Stimulated activated effector memory CD8-positive, alpha-beta T cell treated with anti-CD3 and anti-CD28 coated beads, Interleukin-12 subunit alpha, Interleukin-12 subunit beta, amount 100 ng/mL, for 72 hours (primary cell): ENCODE data around the gene MPO.

Source experiments
- ATAC-seq: fragments of 150-1000 bp; cut with Tn5 transposase; 2 replicates; pipeline ENCODE4 v1.10.0; 2021
- DNase-seq, 2 donors: peaks; one replicate each; pipeline ENCODE4 v3.0.0; 2021 to 2022; ENCODE audit warnings: low spot score in 2 of 2
- H3K27ac Mint-ChIP-seq: one replicate; pipeline ENCODE4 v1.8.0; 2022; ENCODE audit warnings: mild to moderate bottlenecking, mixed read lengths
- H3K36me3 Mint-ChIP-seq: one replicate; pipeline ENCODE4 v1.8.0; 2022; ENCODE audit warnings: mild to moderate bottlenecking, mixed read lengths
- H3K4me1 Mint-ChIP-seq: one replicate; pipeline ENCODE4 v1.8.0; 2022; ENCODE audit warnings: mixed read lengths
- H3K4me3 Mint-ChIP-seq: one replicate; pipeline ENCODE4 v1.8.0; 2022; ENCODE audit warnings: mild to moderate bottlenecking, mixed read lengths
- H3K9me3 Mint-ChIP-seq: one replicate; pipeline ENCODE4 v1.8.0; 2022; ENCODE audit warnings: mixed read lengths

The MPO gene

GRCh38 chr17:58312829-58313228 is 32.1 kb upstream of the MPO start:
- ATAC-seq (no peak), DNase-seq (no peak)
- H3K4me1 Mint-ChIP-seq = peaks cover 11% of the 10 kb centered on the region
- H3K4me3 Mint-ChIP-seq = no peak overlapping the region
- H3K9me3 Mint-ChIP-seq = no peaks in the 10 kb centered on the region
- H3K36me3 Mint-ChIP-seq = peaks cover 47% of the 10 kb centered on the region
- no peak overlapping the region for H3K27ac Mint-ChIP-seq

- H3K9me3 Mint-ChIP-seq = no peaks in the 10 kb centered on the region
- H3K4me3 Mint-ChIP-seq = no peak overlapping the region
Observed at GRCh38 chr17:58312021-58312630, 31.4 kb upstream of the MPO start.

GRCh38 chr17:58311429-58311894 is 30.7 kb upstream of the MPO start:
- ATAC-seq = no peak
- no peaks in the 10 kb centered on the region for H3K9me3 Mint-ChIP-seq
- DNase-seq = peak in 1 of 2 donors; percentile 40
- no peak overlapping the region for H3K4me3 Mint-ChIP-seq
- H3K27ac Mint-ChIP-seq = no peak overlapping the region
- H3K4me1 Mint-ChIP-seq = no peaks in the 10 kb centered on the region
- H3K36me3 Mint-ChIP-seq = peaks cover 37% of the 10 kb centered on the region

More at GRCh38 chr17:58312021-58312630, 31.4 kb upstream of the MPO start:
- Mint-ChIP-seq H3K4me1 (peaks cover 4% of the 10 kb centered on the region), H3K27ac (no peak overlapping the region), H3K36me3 (peaks cover 41% of the 10 kb centered on the region)
- DNase-seq = no peak
- no peak for ATAC-seq

GRCh38 chr17:58310511-58311428 is 30.0 kb upstream of the MPO start:
- Mint-ChIP-seq H3K4me3 (no peak overlapping the region), H3K9me3 (no peaks in the 10 kb centered on the region), H3K27ac (no peak overlapping the region), H3K36me3 (peaks cover 37% of the 10 kb centered on the region), H3K4me1 (no peaks in the 10 kb centered on the region)
- no peak for ATAC-seq
- peak in 1 of 2 donors; percentile 43 for DNase-seq

GRCh38 chr17:58309918-58310259 is 29.2 kb upstream of the MPO start:
- no peak for ATAC-seq
- H3K9me3 Mint-ChIP-seq = no peaks in the 10 kb centered on the region
- H3K4me1 Mint-ChIP-seq = no peaks in the 10 kb centered on the region
- no peak overlapping the region for H3K27ac Mint-ChIP-seq
- peaks cover 29% of the 10 kb centered on the region for H3K36me3 Mint-ChIP-seq
- peak in 1 of 2 donors; percentile 40 for DNase-seq
- no peak overlapping the region for H3K4me3 Mint-ChIP-seq

- H3K9me3 Mint-ChIP-seq = no peaks in the 10 kb centered on the region
- ATAC-seq (no peak), DNase-seq (peak in 1 of 2 donors; percentile 42)
- H3K36me3 Mint-ChIP-seq = peaks cover 23% of the 10 kb centered on the region
- H3K4me1 Mint-ChIP-seq = no peaks in the 10 kb centered on the region
- H3K4me3 Mint-ChIP-seq = no peak overlapping the region
- no peak overlapping the region for H3K27ac Mint-ChIP-seq
Observed at GRCh38 chr17:58308985-58309917, 28.5 kb upstream of the MPO start.

- no peak overlapping the region for H3K4me3 Mint-ChIP-seq
- H3K36me3 Mint-ChIP-seq = peaks cover 14% of the 10 kb centered on the region
- ATAC-seq = no peak
- peak overlapping the region; percentile 56 for H3K27ac Mint-ChIP-seq
- H3K9me3 Mint-ChIP-seq = no peaks in the 10 kb centered on the region
- H3K4me1 Mint-ChIP-seq = no peaks in the 10 kb centered on the region
- DNase-seq = peak in 1 of 2 donors; percentile 47
Observed at GRCh38 chr17:58308173-58308984, 27.6 kb upstream of the MPO start.

- H3K4me1 Mint-ChIP-seq = no peaks in the 10 kb centered on the region
- H3K27ac Mint-ChIP-seq = peak overlapping the region; percentile 56
- no peaks in the 10 kb centered on the region for H3K9me3 Mint-ChIP-seq
- ATAC-seq = no peak
- peak in 1 of 2 donors; percentile 41 for DNase-seq
- no peak overlapping the region for H3K4me3 Mint-ChIP-seq
- H3K36me3 Mint-ChIP-seq = peaks cover 14% of the 10 kb centered on the region
Observed at GRCh38 chr17:58307468-58308172, 26.9 kb upstream of the MPO start.

GRCh38 chr17:58306131-58306951 is 25.6 kb upstream of the MPO start:
- Mint-ChIP-seq H3K36me3 (peaks cover 14% of the 10 kb centered on the region), H3K4me3 (no peak overlapping the region), H3K27ac (peak overlapping the region; percentile 56), H3K9me3 (no peaks in the 10 kb centered on the region), H3K4me1 (no peaks in the 10 kb centered on the region)
- no peak for DNase-seq
- ATAC-seq = no peak

- Mint-ChIP-seq H3K4me1 (no peaks in the 10 kb centered on the region), H3K4me3 (no peak overlapping the region), H3K27ac (no peak overlapping the region), H3K36me3 (peaks cover 14% of the 10 kb centered on the region), H3K9me3 (no peaks in the 10 kb centered on the region)
- DNase-seq = no peak
- no peak for ATAC-seq
Observed at GRCh38 chr17:58305626-58306025, 24.9 kb upstream of the MPO start.

GRCh38 chr17:58304750-58305486 is 24.2 kb upstream of the MPO start:
- no peak overlapping the region for H3K4me3 Mint-ChIP-seq
- peaks cover 7% of the 10 kb centered on the region for H3K36me3 Mint-ChIP-seq
- ATAC-seq (no peak), DNase-seq (no peak)
- no peaks in the 10 kb centered on the region for H3K4me1 Mint-ChIP-seq
- H3K9me3 Mint-ChIP-seq = no peaks in the 10 kb centered on the region
- H3K27ac Mint-ChIP-seq = peak overlapping the region; percentile 69

GRCh38 chr17:58303971-58304749 is 23.4 kb upstream of the MPO start:
- H3K9me3 Mint-ChIP-seq = no peaks in the 10 kb centered on the region
- H3K27ac Mint-ChIP-seq = peak overlapping the region; percentile 69
- H3K36me3 Mint-ChIP-seq = peaks cover 6% of the 10 kb centered on the region
- H3K4me3 Mint-ChIP-seq = no peak overlapping the region
- DNase-seq = peak; percentile 48 to 78
- no peaks in the 10 kb centered on the region for H3K4me1 Mint-ChIP-seq
- peak; percentile 82 for ATAC-seq
